H1 (cell line): ENCODE data around the gene NT5C1A. TPM values are rescaled to one million over a fixed set of nuclear protein-coding genes. Genes with fewer than 3 reads are reported as not detected.

Experiments used
- CTCF ChIA-PET: fragments of 300-600 bp; sonication (Branson Sonifier 250); formaldehyde crosslinking; loops from one replicate; lab custom pipeline; 2021; ENCODE audit not compliant: partially characterized antibody; lab: Charles Lee
- POLR2A ChIA-PET: fragments of 300-600 bp; sonication (Branson Sonifier 250); formaldehyde crosslinking; loops from one replicate; lab custom pipeline; 2021; ENCODE audit warnings: inconsistent platforms; ENCODE audit not compliant: partially characterized antibody; lab: Charles Lee
- DNase-seq, 2 experiments: peaks; one replicate each; pipeline versions ENCODE4 v3.0.0 to v3.0.0-alpha.2; 2010 to 2022; ENCODE audit warnings: low spot score in 2 of 2, low read depth in 1 of 2, mixed read lengths in 1 of 2
- FAIRE-seq: peaks from 2 replicates; lab custom pipeline; 2011; peaks lifted over from hg19 to GRCh38; lab: Jason Lieb, UNC
- H2AFZ ChIP-seq: 2 replicates; pipeline ENCODE4 v1.8.1; 2012; ENCODE audit warnings: low read length, inconsistent platforms
- H2AK5ac ChIP-seq: 2 replicates; pipeline ENCODE4 v1.6.1; 2013; ENCODE audit warnings: low read depth, low read length
- H2BK120ac ChIP-seq: replicated peaks from 2 replicates; pipeline ENCODE3; 2013; ENCODE audit warnings: low read depth, low read length, inconsistent platforms
- H2BK12ac ChIP-seq: 2 replicates; pipeline ENCODE4 v1.6.1; 2013; ENCODE audit warnings: low read depth, low read length
- H2BK15ac ChIP-seq: 2 replicates; pipeline ENCODE4 v1.6.1; 2013; ENCODE audit warnings: low read length
- H2BK20ac ChIP-seq: 2 replicates; pipeline ENCODE4 v1.6.1; 2013; ENCODE audit warnings: low read length
- H2BK5ac ChIP-seq: 2 replicates; pipeline ENCODE4 v1.6.1; 2013; ENCODE audit warnings: low read depth, low read length
- H3K14ac ChIP-seq: 2 replicates; pipeline ENCODE4 v1.6.1; 2013; ENCODE audit warnings: inconsistent platforms; ENCODE audit not compliant: insufficient read length
- H3K18ac ChIP-seq: 2 replicates; pipeline ENCODE4 v1.6.1; 2013; ENCODE audit warnings: low read length; ENCODE audit errors: extremely low read depth
- H3K23ac ChIP-seq: 2 replicates; pipeline ENCODE4 v1.6.1; 2013; ENCODE audit warnings: inconsistent platforms; ENCODE audit not compliant: insufficient read length
- H3K23me2 ChIP-seq: 2 replicates; pipeline ENCODE4 v1.6.1; 2013; ENCODE audit warnings: low read depth, low read length
- H3K27ac ChIP-seq: 2 replicates; pipeline ENCODE4 v1.6.1; 2011; ENCODE audit warnings: low read depth, low read length, inconsistent platforms
- H3K27me3 ChIP-seq, 4 experiments: replicated peaks in 1 of 4; 1 replicate in 1 of 4; 2 replicates in 3 of 4; pipeline versions ENCODE4 v1.6.1 to v1.8.1; 2011 to 2013; ENCODE audit warnings: low read length in 3 of 4, mild to moderate bottlenecking in 3 of 4, inconsistent platforms in 2 of 4, mixed read lengths in 2 of 4, moderate library complexity in 1 of 4; ENCODE audit not compliant: control insufficient read depth in 3 of 4, insufficient read depth in 3 of 4; ENCODE audit errors: extremely low read depth in 1 of 4
- H3K36me3 ChIP-seq, 4 experiments: 2 replicates each; pipeline versions ENCODE4 v1.6.1 to v1.8.1; 2011 to 2013; ENCODE audit warnings: mild to moderate bottlenecking in 4 of 4, low read length in 3 of 4, moderate library complexity in 2 of 4, control low read depth in 1 of 4, inconsistent platforms in 1 of 4; ENCODE audit not compliant: insufficient read depth in 4 of 4, control insufficient read depth in 2 of 4
- H3K4ac ChIP-seq: replicated peaks from 2 replicates; pipeline ENCODE3; 2013; ENCODE audit warnings: low read length, low read depth, mixed read lengths, inconsistent platforms; ENCODE audit not compliant: insufficient read length
- H3K4me1 ChIP-seq, 4 experiments: replicated peaks in 1 of 4; 1 replicate in 1 of 4; 2 replicates in 3 of 4; pipeline versions ENCODE4 v1.6.1 to v1.8.1; 2011 to 2013; ENCODE audit warnings: low read length in 3 of 4, inconsistent platforms in 2 of 4, mixed read lengths in 1 of 4; ENCODE audit not compliant: insufficient read depth in 4 of 4, control insufficient read depth in 3 of 4
- H3K4me2 ChIP-seq, 2 experiments: 2 replicates each; pipeline versions ENCODE4 v1.6.1 to v1.8.1; 2011 to 2013; ENCODE audit warnings: low read depth in 2 of 2, low read length in 2 of 2, control low read depth in 1 of 2, inconsistent platforms in 1 of 2, mild to moderate bottlenecking in 1 of 2; ENCODE audit not compliant: insufficient read depth in 1 of 2
- H3K4me3 ChIP-seq, 4 experiments: fragments of 200-600, 300-600 bp in 1 of 4; sonication (generic), shearing (Covaris generic), sonication (Bioruptor Twin) in 1 of 4; 2 replicates each; pipeline versions ENCODE4 v1.5.1 to v1.8.1; 2011 to 2016; ENCODE audit warnings: low read length in 4 of 4, low read depth in 3 of 4, control low read depth in 2 of 4, inconsistent platforms in 2 of 4, mild to moderate bottlenecking in 2 of 4, mixed read lengths in 1 of 4, moderate library complexity in 1 of 4; ENCODE audit not compliant: insufficient read depth in 2 of 4; ENCODE audit errors: extremely low read depth in 1 of 4
- H3K56ac ChIP-seq: replicated peaks from 2 replicates; pipeline ENCODE3; 2013; ENCODE audit warnings: low read depth, mild to moderate bottlenecking, mixed read lengths, low read length, inconsistent platforms; ENCODE audit not compliant: insufficient read length
- H3K79me1 ChIP-seq: 2 replicates; pipeline ENCODE4 v1.6.1; 2013; ENCODE audit warnings: low read depth, low read length, control low read depth
- H3K79me2 ChIP-seq, 2 experiments: 2 replicates each; pipeline versions ENCODE4 v1.6.1 to v1.8.1; 2012 to 2013; ENCODE audit warnings: low read length in 2 of 2, mild to moderate bottlenecking in 2 of 2, inconsistent platforms in 1 of 2; ENCODE audit not compliant: insufficient read depth in 2 of 2, control insufficient read depth in 1 of 2
- H3K9ac ChIP-seq, 4 experiments: replicated peaks in 1 of 4; 1 replicate in 1 of 4; 2 replicates in 3 of 4; pipeline versions ENCODE4 v1.6.1 to v1.8.1; 2011 to 2013; ENCODE audit warnings: low read depth in 3 of 4, low read length in 3 of 4, control low read depth in 2 of 4, mild to moderate bottlenecking in 2 of 4, moderate library complexity in 2 of 4, inconsistent platforms in 1 of 4; ENCODE audit errors: extremely low read depth in 1 of 4
- H3K9me3 ChIP-seq, 2 experiments: 2 replicates each; pipeline versions ENCODE4 v1.6.1 to v1.8.1; 2012 to 2013; ENCODE audit warnings: mild to moderate bottlenecking in 2 of 2, moderate library complexity in 2 of 2, control low read depth in 1 of 2, inconsistent platforms in 1 of 2, low read depth in 1 of 2, low read length in 1 of 2, mixed read lengths in 1 of 2; ENCODE audit not compliant: insufficient read depth in 2 of 2
- H4K20me1 ChIP-seq, 2 experiments: replicated peaks in 1 of 2; 2 replicates each; pipeline versions ENCODE3 to v1.8.1; 2011 to 2013; ENCODE audit warnings: inconsistent platforms in 2 of 2, low read length in 2 of 2, mild to moderate bottlenecking in 1 of 2; ENCODE audit not compliant: insufficient read depth in 2 of 2, control insufficient read depth in 1 of 2
- H4K5ac ChIP-seq: 2 replicates; pipeline ENCODE4 v1.6.1; 2013; ENCODE audit warnings: low read length, low read depth, mixed read lengths, inconsistent platforms; ENCODE audit not compliant: insufficient read length
- H4K8ac ChIP-seq: 2 replicates; pipeline ENCODE4 v1.8.0; 2013; ENCODE audit warnings: mild to moderate bottlenecking, moderate library complexity, low read length, inconsistent platforms; ENCODE audit not compliant: insufficient read depth; ENCODE audit errors: extremely low read depth
- H4K91ac ChIP-seq: replicated peaks from 2 replicates; pipeline ENCODE3; 2013; ENCODE audit warnings: low read length, mixed read lengths, inconsistent platforms; ENCODE audit not compliant: insufficient read length
- ATF2 ChIP-seq: IDR thresholded peaks from 2 replicates; pipeline ENCODE4 v1.6.1; 2012; ENCODE audit warnings: low read length, inconsistent platforms
- BACH1 ChIP-seq: IDR thresholded peaks from 2 replicates; pipeline ENCODE4 v1.6.1; 2012; ENCODE audit warnings: low read length, improper control_type of control experiment
- CEBPB ChIP-seq: IDR thresholded peaks from 2 replicates; pipeline ENCODE4 v1.6.1; 2012; ENCODE audit warnings: low read depth, low read length
- CHD2 ChIP-seq: IDR thresholded peaks from 2 replicates; pipeline ENCODE4 v1.6.1; 2012; ENCODE audit warnings: low read length, improper control_type of control experiment
- EZH2 ChIP-seq: fragments of 200-600 bp; sonication (generic); IDR thresholded peaks from 2 replicates; pipeline ENCODE4 v1.7.1; 2012; ENCODE audit warnings: low read depth, mild to moderate bottlenecking, moderate library complexity, low read length, inconsistent platforms; ENCODE audit not compliant: severe bottlenecking
- KDM5A ChIP-seq: fragments of 200-600 bp; IDR thresholded peaks from 2 replicates; pipeline ENCODE4 v1.7.1; 2012; ENCODE audit warnings: mild to moderate bottlenecking, low read length, inconsistent platforms, mixed read lengths
- SIRT6 ChIP-seq: IDR thresholded peaks from one replicate; pipeline ENCODE4 v1.7.1; 2012; ENCODE audit warnings: low read length, inconsistent platforms
- SP1 ChIP-seq: IDR thresholded peaks from 2 replicates; pipeline ENCODE4 v1.6.1; 2011; ENCODE audit warnings: low read depth, low read length
- SP2 ChIP-seq: IDR thresholded peaks from 2 replicates; pipeline ENCODE4 v1.6.1; 2012; ENCODE audit warnings: mild to moderate bottlenecking, low read length, inconsistent platforms
- SP4 ChIP-seq: IDR thresholded peaks from 2 replicates; pipeline ENCODE4 v1.6.1; 2012; ENCODE audit warnings: low read length, inconsistent platforms
- SRF ChIP-seq: IDR thresholded peaks from 2 replicates; pipeline ENCODE4 v1.6.1; 2011; ENCODE audit warnings: mild to moderate bottlenecking, low read depth, low read length, moderate library complexity
- TEAD4 ChIP-seq: IDR thresholded peaks from 2 replicates; pipeline ENCODE4 v1.6.1; 2012; ENCODE audit warnings: low read depth, low read length, inconsistent platforms, mixed read lengths
- WGBS, 2 experiments: shearing (Covaris generic) in 1 of 2; methylation state at CpG; one replicate each; pipeline versions ENCODE4 v1.1.6 to v1.1.7; 2013 to 2015; ENCODE audit warnings: low lambda C conversion rate in 2 of 2, mixed read lengths in 2 of 2, inconsistent platforms in 1 of 2, low coverage in 1 of 2, missing lambda C conversion rate in 1 of 2; ENCODE audit not compliant: insufficient replicate concordance in 2 of 2, insufficient coverage in 1 of 2, insufficient read length in 1 of 2; ENCODE audit errors: extremely low coverage in 1 of 2, missing lambda C conversion rate in 1 of 2; 5-methylcytosine and 5-hydroxymethylcytosine counted together
- polyA plus RNA-seq, 7 experiments: library from polyadenylated mRNA; depleted of rRNA in 3 of 7; stranded (reverse) in 5 of 7; unstranded in 2 of 7; fragments of >200 nt in 5 of 7; fragments of 200-250 nt in 2 of 7; gene quantifications; 1 replicate in 5 of 7; 2 replicates in 1 of 7; 4 replicates in 1 of 7; pipeline versions ENCODE4 v1.2.1 to v1.2.3, GENCODE V29; 2011 to 2013; ENCODE audit warnings: missing spikeins in 2 of 7, mixed read lengths in 2 of 7
- total RNA-seq: library from RNA; stranded (reverse); fragmentation: NEBNext Ultra II Directional; extraction: Animal tissue kit (Norgen Biotek cat#: 25700); gene quantifications from 2 replicates; pipeline ENCODE4 v1.2.1, GENCODE V29; 2021
- TF ChIP-seq, protein P1 (sequence below): IDR thresholded peaks from 2 replicates; pipeline ENCODE4 v1.6.1; 2012; ENCODE audit warnings: inconsistent platforms

Gene NT5C1A
- total and polyA plus RNA-seq, 2 of the 8 experiments (the other 6 are each of a cell fraction or from before 2014, with no cell fraction given), result not detected

- Histone ChIP-seq H2AK5ac (no peak overlapping the region), H3K79me2 (no peaks in the 10 kb centered on the region), H3K56ac (no peak overlapping the region), H3K23me2 (no peaks in the 10 kb centered on the region), H3K14ac (no peak overlapping the region), H3K79me1 (no peaks in the 10 kb centered on the region), H3K4me1 (no peaks in the 10 kb centered on the region), H2BK20ac (no peak overlapping the region), H4K8ac (no peak overlapping the region), H4K5ac (no peak overlapping the region), H3K36me3 (no peaks in the 10 kb centered on the region), H3K4me2 (no peak overlapping the region), H2BK15ac (no peak overlapping the region), H3K27ac (no peak overlapping the region), H2BK12ac (no peak overlapping the region), H3K23ac (no peak overlapping the region), H2BK120ac (no peak overlapping the region), H2BK5ac (no peak overlapping the region), H3K27me3 (peaks cover 0 to 44% (median 17%) of the 10 kb centered on the region in 4 experiments; a peak in 4 of 7 replicates), H3K4me3 (no peak overlapping the region), H3K18ac (no peak overlapping the region), H2AFZ (no peak overlapping the region), H3K9me3 (no peaks in the 10 kb centered on the region), H4K20me1 (peaks cover 0 to 2% of the 10 kb centered on the region in 2 experiments), H3K4ac (no peak overlapping the region), H4K91ac (no peak overlapping the region), H3K9ac (no peak overlapping the region)
- FAIRE-seq, result no peak
- no peak for DNase-seq
- WGBS, 2 experiments, result 84% methylated on average over 5 of the region's 5 CpGs; no CpG with 5 or more reads in 1 of the 2 experiments
- POLR2A ChIA-PET, result interaction anchor here (1.3 to 2.8 kb wide), 4 partner anchors 11 to 86 kb away, joined by 3 to 11 read pairs (median 5); no protein-coding TSS in a partner anchor
- CTCF ChIA-PET, result interaction anchor here (1.1 to 17.8 kb wide), 18 partner anchors 11 to 169 kb away, joined by 3 to 469 read pairs (median 10); partner anchors contain the start of genes HEYL, NT5C1A and PABPC4
- TF ChIP-seq TEAD4, result no peak
- TF ChIP-seq, protein P1, sequence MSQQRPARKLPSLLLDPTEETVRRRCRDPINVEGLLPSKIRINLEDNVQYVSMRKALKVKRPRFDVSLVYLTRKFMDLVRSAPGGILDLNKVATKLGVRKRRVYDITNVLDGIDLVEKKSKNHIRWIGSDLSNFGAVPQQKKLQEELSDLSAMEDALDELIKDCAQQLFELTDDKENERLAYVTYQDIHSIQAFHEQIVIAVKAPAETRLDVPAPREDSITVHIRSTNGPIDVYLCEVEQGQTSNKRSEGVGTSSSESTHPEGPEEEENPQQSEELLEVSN, result no peak
- TF ChIP-seq ATF2, result no peak
- no peak for TF ChIP-seq SRF
- no peak for TF ChIP-seq SP2
- no peak for TF ChIP-seq SIRT6
- TF ChIP-seq BACH1, result no peak
- TF ChIP-seq CEBPB, result no peak
- no peak for TF ChIP-seq SP4
- TF ChIP-seq EZH2, result no peak
- TF ChIP-seq SP1, result no peak
- no peak for TF ChIP-seq CHD2
- no peak for TF ChIP-seq KDM5A
Measured at GRCh38 chr1:39659538-39659937, 12.4 kb downstream of the NT5C1A start.
